Liver (tissue), 3 donors: Measurements from ENCODE around the gene PEX14.

ENCODE experiments used
- FOXA1 ChIP-seq: IDR thresholded peaks from 2 replicates; pipeline ENCODE4 v1.6.1; 2016; ENCODE audit warnings: antibody characterized with exemption
- FOXA2 ChIP-seq: IDR thresholded peaks from 2 replicates; pipeline ENCODE4 v1.6.1; 2016; ENCODE audit warnings: antibody characterized with exemption
- GABPA ChIP-seq, 2 donors: IDR thresholded peaks in 1 of 2; conservative IDR thresholded peaks in 1 of 2; 2 replicates each; pipeline ENCODE4 v1.6.1; 2016; ENCODE audit warnings: antibody characterized with exemption in 2 of 2, mild to moderate bottlenecking in 1 of 2, moderate library complexity in 1 of 2
- JUND ChIP-seq, 2 donors: IDR thresholded peaks; 2 replicates each; pipeline ENCODE4 v1.6.1; 2016; ENCODE audit warnings: antibody characterized with exemption in 2 of 2
- RAD21 ChIP-seq, 2 donors: IDR thresholded peaks; 2 replicates each; pipeline ENCODE4 v1.6.1; 2016; ENCODE audit warnings: antibody characterized with exemption in 2 of 2, mild to moderate bottlenecking in 2 of 2
- RXRA ChIP-seq, 2 donors: IDR thresholded peaks; 2 replicates each; pipeline ENCODE4 v1.6.1; 2017 to 2018; ENCODE audit warnings: antibody characterized with exemption in 2 of 2, mild to moderate bottlenecking in 1 of 2
- SP1 ChIP-seq: IDR thresholded peaks from 2 replicates; pipeline ENCODE4 v1.6.1; 2018; ENCODE audit warnings: antibody characterized with exemption, mild to moderate bottlenecking
- TAF1 ChIP-seq: conservative IDR thresholded peaks from 2 replicates; pipeline ENCODE4 v1.6.1; 2016; ENCODE audit warnings: antibody characterized with exemption, mild to moderate bottlenecking
- YY1 ChIP-seq: IDR thresholded peaks from 2 replicates; pipeline ENCODE4 v1.6.1; 2016; ENCODE audit warnings: antibody characterized with exemption, mild to moderate bottlenecking
- TF ChIP-seq, protein P1 (sequence below): IDR thresholded peaks from 2 replicates; pipeline ENCODE4 v1.6.1; 2016; ENCODE audit warnings: antibody characterized with exemption
- TF ChIP-seq, protein P2 (sequence below): fragments of 150-350 bp; IDR thresholded peaks from 2 replicates; pipeline ENCODE4 v1.5.1; 2017; ENCODE audit warnings: improper control_type of control experiment, low read depth, low read length; ENCODE audit not compliant: missing input control
- TF ChIP-seq, protein P3 (sequence below): IDR thresholded peaks from 2 replicates; pipeline ENCODE4 v1.6.1; 2016; ENCODE audit warnings: antibody characterized with exemption, mild to moderate bottlenecking
- TF ChIP-seq, protein P4 (sequence below): IDR thresholded peaks from 2 replicates; pipeline ENCODE4 v1.6.1; 2016; ENCODE audit warnings: antibody characterized with exemption
- TF ChIP-seq, protein P5 (sequence below): IDR thresholded peaks from 2 replicates; pipeline ENCODE4 v1.6.1; 2016; ENCODE audit warnings: antibody characterized with exemption
- donor health status: healthy.
- donor health status: healthy.

DNA sequence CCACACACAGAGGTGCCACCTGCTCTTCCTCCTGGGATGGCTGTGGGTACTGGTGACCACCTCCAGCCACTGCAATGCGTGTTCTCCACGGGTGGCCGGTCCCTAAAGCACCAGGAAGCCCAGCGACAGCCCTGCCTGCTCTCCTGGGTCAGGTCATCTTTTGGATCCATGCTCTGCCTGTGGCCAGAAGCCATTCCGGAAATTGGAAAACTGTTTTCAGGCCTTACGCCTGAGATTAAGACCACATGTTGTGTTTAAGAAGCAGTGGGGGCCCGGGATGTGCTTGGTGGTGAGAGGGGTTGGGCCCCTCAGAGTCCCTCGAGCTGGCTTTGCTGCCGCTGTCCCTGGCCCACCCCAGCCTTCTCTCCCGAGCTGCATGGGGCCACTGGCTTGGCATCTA is 150.8 kb downstream of the PEX14 start:
- TF ChIP-seq SP1: no peak
- TF ChIP-seq RAD21 (IDR thresholded peaks at IDR 0.05): no peak
- TF ChIP-seq, protein P1, sequence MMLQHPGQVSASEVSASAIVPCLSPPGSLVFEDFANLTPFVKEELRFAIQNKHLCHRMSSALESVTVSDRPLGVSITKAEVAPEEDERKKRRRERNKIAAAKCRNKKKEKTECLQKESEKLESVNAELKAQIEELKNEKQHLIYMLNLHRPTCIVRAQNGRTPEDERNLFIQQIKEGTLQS: no peak
- TF ChIP-seq, protein P2, sequence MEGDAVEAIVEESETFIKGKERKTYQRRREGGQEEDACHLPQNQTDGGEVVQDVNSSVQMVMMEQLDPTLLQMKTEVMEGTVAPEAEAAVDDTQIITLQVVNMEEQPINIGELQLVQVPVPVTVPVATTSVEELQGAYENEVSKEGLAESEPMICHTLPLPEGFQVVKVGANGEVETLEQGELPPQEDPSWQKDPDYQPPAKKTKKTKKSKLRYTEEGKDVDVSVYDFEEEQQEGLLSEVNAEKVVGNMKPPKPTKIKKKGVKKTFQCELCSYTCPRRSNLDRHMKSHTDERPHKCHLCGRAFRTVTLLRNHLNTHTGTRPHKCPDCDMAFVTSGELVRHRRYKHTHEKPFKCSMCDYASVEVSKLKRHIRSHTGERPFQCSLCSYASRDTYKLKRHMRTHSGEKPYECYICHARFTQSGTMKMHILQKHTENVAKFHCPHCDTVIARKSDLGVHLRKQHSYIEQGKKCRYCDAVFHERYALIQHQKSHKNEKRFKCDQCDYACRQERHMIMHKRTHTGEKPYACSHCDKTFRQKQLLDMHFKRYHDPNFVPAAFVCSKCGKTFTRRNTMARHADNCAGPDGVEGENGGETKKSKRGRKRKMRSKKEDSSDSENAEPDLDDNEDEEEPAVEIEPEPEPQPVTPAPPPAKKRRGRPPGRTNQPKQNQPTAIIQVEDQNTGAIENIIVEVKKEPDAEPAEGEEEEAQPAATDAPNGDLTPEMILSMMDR: no peak
- no peak for TF ChIP-seq GABPA (IDR thresholded peaks at IDR 0.05 in 1 of 2, conservative IDR thresholded peaks at IDR 0.05 in 1 of 2)
- no peak for TF ChIP-seq YY1
- TF ChIP-seq, protein P3, sequence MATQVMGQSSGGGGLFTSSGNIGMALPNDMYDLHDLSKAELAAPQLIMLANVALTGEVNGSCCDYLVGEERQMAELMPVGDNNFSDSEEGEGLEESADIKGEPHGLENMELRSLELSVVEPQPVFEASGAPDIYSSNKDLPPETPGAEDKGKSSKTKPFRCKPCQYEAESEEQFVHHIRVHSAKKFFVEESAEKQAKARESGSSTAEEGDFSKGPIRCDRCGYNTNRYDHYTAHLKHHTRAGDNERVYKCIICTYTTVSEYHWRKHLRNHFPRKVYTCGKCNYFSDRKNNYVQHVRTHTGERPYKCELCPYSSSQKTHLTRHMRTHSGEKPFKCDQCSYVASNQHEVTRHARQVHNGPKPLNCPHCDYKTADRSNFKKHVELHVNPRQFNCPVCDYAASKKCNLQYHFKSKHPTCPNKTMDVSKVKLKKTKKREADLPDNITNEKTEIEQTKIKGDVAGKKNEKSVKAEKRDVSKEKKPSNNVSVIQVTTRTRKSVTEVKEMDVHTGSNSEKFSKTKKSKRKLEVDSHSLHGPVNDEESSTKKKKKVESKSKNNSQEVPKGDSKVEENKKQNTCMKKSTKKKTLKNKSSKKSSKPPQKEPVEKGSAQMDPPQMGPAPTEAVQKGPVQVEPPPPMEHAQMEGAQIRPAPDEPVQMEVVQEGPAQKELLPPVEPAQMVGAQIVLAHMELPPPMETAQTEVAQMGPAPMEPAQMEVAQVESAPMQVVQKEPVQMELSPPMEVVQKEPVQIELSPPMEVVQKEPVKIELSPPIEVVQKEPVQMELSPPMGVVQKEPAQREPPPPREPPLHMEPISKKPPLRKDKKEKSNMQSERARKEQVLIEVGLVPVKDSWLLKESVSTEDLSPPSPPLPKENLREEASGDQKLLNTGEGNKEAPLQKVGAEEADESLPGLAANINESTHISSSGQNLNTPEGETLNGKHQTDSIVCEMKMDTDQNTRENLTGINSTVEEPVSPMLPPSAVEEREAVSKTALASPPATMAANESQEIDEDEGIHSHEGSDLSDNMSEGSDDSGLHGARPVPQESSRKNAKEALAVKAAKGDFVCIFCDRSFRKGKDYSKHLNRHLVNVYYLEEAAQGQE: no peak
- TF ChIP-seq FOXA1: no peak
- no peak for TF ChIP-seq RXRA (IDR thresholded peaks at IDR 0.05)
- TF ChIP-seq FOXA2: no peak
- TF ChIP-seq, protein P4, sequence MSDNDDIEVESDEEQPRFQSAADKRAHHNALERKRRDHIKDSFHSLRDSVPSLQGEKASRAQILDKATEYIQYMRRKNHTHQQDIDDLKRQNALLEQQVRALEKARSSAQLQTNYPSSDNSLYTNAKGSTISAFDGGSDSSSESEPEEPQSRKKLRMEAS: no peak
- TF ChIP-seq TAF1: no peak
- TF ChIP-seq, protein P5, sequence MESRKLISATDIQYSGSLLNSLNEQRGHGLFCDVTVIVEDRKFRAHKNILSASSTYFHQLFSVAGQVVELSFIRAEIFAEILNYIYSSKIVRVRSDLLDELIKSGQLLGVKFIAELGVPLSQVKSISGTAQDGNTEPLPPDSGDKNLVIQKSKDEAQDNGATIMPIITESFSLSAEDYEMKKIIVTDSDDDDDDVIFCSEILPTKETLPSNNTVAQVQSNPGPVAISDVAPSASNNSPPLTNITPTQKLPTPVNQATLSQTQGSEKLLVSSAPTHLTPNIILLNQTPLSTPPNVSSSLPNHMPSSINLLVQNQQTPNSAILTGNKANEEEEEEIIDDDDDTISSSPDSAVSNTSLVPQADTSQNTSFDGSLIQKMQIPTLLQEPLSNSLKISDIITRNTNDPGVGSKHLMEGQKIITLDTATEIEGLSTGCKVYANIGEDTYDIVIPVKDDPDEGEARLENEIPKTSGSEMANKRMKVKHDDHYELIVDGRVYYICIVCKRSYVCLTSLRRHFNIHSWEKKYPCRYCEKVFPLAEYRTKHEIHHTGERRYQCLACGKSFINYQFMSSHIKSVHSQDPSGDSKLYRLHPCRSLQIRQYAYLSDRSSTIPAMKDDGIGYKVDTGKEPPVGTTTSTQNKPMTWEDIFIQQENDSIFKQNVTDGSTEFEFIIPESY: no peak
- no peak for TF ChIP-seq JUND (IDR thresholded peaks at IDR 0.05)
